NCI-H69 (cell line): Measurements from ENCODE around the gene FAM193A.
"Not testable (repeated sequence)": the region's sequence is repeated elsewhere in the genome, so short reads cannot be mapped to it uniquely, and the experiment has no call there.

Source experiments
- DNase-seq: peaks from one replicate; lab custom pipeline; 2025; lab: John Stamatoyannopoulos, UW

The FAM193A gene

GRCh38 chr4:2650276-2650675, 113.8 kb downstream of the FAM193A start:
- DNase-seq = no peak

GRCh38 chr4:2651546-2651945, 115.1 kb downstream of the FAM193A start:
- DNase-seq = no peak

- no peak for DNase-seq
These were observed 115.6 kb downstream of the FAM193A start for GRCh38 chr4:2651998-2652397.

- no peak for DNase-seq
These were observed 116.1 kb downstream of the FAM193A start for GRCh38 chr4:2652415-2653160.

- no peak for DNase-seq
These were observed 124.3 kb downstream of the FAM193A start for GRCh38 chr4:2660596-2661211.

DNA sequence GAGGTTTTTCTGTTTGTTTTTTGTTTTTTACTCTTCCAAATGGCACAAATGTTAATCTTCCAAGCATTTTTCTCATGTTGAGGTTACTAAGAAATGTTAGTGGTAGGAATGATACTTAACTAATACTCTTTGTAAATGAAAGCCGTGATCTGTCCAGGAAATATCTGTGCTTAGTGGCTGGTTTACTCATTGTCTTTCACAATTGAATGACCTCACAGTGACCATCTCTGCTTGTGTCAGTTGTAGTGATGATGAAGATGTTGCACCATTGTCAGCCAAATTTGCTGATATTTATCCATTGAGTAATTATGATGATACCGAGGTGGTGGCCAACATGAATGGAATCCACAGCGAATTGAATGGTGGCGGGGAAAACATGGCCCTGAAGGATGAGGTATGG, 126.2 kb downstream of the FAM193A start:
- no peak for DNase-seq

DNA sequence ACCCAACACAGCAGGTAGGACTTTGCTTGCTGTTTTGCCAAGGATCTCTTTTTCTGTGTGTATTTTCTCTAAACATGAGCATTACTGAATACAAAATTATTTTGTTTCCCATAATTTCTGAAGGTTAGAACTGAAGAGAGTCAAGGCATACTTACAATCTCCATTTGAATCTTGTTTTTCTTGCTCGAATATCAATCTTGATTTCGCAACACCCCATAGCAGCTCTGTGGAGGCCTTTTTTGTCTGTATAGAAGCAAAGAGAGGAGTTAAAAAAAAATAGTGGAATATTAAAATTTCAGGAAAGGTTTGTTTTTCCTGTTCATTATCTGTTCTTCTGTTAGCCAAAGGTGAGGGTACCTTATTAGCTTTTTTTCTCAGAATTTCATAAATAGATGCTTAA, 126.8 kb downstream of the FAM193A start:
- no peak for DNase-seq

- DNase-seq = no peak
These were observed 130.3 kb downstream of the FAM193A start for GRCh38 chr4:2666722-2667247.

GRCh38 chr4:2667428-2667827, 131.0 kb downstream of the FAM193A start:
- DNase-seq = no peak

GRCh38 chr4:2671267-2671895, 134.9 kb downstream of the FAM193A start:
- DNase-seq = peak; percentile 85

GRCh38 chr4:2672082-2672481, 135.6 kb downstream of the FAM193A start:
- DNase-seq = no peak

DNA sequence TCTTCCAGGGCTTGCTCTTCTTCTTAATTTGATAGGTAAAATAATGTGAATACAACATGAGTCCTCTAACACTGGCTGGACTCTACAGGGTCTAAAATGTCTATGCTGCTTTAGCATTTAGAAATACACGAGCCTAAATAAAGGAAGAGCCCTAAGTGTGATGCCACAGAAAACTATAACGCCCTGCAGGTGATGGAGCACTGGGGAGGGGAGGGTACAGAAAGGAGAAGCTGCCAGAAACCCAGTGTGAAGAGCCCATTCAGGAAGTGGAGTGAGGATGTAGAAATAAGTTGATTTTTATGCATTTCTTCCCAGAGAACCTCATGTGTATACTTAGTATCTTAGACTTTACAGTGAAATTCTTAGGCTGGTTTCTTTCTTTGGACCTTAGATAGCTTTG, 136.3 kb downstream of the FAM193A start:
- no peak for DNase-seq

DNA sequence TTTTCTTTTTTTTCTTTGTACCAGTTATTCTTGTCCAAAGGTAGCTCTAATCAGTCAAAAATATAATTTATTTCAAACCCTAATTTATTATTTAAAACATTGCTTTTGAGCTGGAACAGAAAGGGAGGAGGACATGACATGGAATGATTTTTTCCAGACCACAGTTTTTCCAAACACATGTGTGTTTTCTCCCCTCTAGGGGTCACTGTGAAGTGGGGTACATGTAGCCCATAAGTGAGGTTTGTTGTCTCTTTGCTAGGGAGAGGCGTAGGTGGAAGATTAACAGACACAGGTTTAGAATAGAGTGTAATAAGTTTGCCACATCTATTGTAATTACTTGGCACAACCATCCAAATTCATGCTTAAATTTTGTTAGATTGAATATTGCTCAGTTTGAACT, 136.7 kb downstream of the FAM193A start:
- DNase-seq = peak; percentile 6

DNA sequence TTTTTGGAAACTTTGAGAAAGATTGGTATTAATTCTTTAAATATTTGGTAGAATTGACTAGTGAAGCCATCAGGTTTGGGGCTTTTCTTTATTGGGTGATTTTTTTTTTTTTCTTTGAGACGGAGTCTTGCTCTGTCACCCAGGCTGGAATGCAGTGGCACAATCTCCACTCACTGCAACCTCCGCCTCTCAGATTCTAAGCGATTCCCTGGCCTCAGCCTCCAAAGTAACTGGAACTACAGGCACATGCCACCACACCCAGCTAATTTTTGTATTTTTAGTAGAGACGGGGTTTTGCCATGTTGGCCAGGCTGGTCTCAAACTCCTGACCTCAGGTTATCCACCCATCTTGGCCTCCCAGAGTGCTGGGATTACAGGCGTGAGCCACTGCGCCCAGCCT, 143.3 kb downstream of the FAM193A start:
- not testable (repeated sequence) for DNase-seq

DNA sequence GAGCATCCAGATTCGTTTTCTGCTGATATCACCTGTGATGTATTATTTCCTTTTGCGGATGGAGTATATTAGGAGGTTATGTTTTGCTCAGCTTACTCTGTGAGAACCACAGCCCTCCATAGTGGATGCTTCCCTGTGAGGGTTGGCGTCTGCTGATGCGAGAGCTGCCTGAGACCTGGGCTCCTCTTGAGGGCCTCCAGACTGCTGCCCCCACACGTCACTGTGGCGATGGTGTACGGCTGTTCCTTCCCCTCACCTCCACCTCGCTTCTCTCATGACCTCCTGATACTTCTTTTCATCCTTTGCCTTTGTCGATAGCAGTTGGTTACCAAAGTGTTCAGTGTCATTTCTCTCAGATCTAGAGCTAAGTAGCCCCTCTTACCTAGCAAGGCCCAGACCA, 148.0 kb downstream of the FAM193A start:
- DNase-seq = no peak

GRCh38 chr4:2685541-2685940, 149.1 kb downstream of the FAM193A start:
- DNase-seq = no peak

DNA sequence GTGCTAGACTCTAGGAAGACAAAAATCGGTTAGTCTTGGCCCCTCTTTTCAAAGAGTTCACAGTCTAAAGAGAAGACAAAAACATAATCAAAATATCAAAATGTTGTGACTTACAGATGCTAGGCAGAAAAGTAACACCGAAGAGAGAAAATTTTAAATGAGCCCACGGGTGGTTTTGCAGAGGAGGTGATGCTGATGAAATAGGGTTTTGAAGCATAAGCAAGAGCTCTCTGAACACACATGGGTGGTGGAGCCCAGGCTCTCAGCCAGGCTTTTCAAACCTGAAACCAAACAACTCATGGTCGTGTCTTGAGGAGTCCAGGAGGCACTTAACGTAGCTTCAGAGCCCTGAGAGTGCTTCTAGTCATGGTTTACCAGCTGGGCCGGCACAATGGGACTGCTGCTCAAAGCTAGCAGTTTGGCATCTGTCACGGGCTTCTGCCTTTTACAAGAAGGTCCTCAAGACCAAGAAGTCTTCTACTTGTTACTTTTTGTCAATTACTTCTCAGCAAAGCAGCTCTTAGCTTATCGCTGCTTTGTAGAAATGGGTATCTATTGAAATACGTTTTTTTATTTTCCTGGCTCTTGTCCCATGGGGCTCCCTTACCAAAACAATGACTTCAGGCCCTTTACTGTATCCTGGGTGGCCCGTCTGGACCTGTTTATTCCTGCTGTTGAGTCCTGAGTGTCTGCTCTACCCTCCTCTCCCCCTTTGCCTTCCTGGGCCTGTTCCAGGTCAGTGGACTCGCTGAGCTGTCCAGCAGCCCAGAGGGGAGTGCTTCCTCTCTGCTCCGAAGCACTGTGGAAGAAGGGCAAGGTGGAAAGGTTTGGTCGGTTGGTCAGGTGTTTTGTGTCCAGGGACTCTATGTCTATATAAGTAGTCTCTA, 150.2 kb downstream of the FAM193A start:
- DNase-seq = no peak

DNA sequence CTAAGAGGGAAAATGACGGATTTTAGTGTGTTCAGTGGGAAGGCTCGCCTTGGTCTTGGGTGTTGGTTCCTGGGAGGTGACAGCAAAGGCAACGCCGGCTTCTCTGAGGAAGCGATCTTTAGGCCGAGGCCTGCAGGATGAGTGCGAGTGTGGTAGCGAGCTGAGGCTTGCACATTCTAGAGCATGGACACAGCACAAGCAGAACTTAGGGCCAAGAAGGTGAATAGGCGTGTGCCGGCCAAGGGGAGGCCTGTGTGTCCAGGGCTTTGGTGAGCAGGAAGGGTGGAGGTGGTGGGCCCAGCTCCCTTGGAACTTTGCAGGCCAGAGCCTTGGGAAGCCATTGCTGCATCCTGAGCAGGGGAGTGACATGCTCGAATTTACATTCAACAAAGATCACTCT, 151.8 kb downstream of the FAM193A start:
- DNase-seq = no peak

GRCh38 chr4:2688697-2689096, 152.2 kb downstream of the FAM193A start:
- peak; percentile 60 for DNase-seq

DNA sequence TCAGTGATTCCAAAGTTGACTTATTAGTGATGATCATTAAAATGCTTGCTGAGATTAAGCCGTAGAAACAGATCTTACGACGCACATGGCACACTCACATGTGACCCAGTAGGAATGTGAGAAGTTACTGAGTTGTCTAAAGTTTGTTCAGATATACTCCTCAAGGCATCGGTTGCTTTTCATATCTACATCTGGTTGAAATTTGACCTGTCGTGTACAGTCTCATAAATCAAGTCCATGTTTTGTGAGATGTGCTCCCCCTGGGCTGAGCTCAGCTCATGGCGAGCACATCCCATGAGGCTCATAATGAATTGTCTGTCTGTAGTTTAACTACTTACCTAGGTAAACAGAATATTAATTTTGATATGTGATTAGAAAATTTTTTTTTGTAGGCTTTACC, 152.7 kb downstream of the FAM193A start:
- peak; percentile 55 for DNase-seq

- no peak for DNase-seq
These were observed 153.6 kb downstream of the FAM193A start for GRCh38 chr4:2689825-2690700.
